Parathyroid adenoma (tissue), 2 donors: ENCODE results near the gene PTCH1.

Experiments used
- H2AFZ ChIP-seq: fragments of 300-600 bp; sonication (generic); one replicate; pipeline ENCODE4 v1.7.0; 2017; ENCODE audit warnings: antibody characterized with exemption, mild to moderate bottlenecking
- H3K27ac ChIP-seq: fragments of 300-600 bp; sonication (generic); one replicate; pipeline ENCODE4 v1.7.0; 2017
- H3K27me3 ChIP-seq: fragments of 300-600 bp; sonication (generic); one replicate; pipeline ENCODE4 v1.7.0; 2017; ENCODE audit warnings: low read length; ENCODE audit not compliant: control insufficient read depth, insufficient read depth
- H3K36me3 ChIP-seq: fragments of 300-600 bp; sonication (generic); one replicate; pipeline ENCODE4 v1.7.0; 2017; ENCODE audit warnings: low read length; ENCODE audit not compliant: control insufficient read depth, insufficient read depth
- H3K4me1 ChIP-seq: fragments of 300-600 bp; sonication (generic); one replicate; pipeline ENCODE4 v1.7.0; 2017; ENCODE audit warnings: control low read depth
- H3K4me2 ChIP-seq: fragments of 300-600 bp; sonication (generic); one replicate; pipeline ENCODE4 v1.7.0; 2017; ENCODE audit warnings: low read length
- H3K4me3 ChIP-seq: fragments of 300-600 bp; sonication (generic); one replicate; pipeline ENCODE4 v1.7.0; 2017; ENCODE audit warnings: low read depth, low read length
- H3K79me2 ChIP-seq: fragments of 300-600 bp; sonication (generic); one replicate; pipeline ENCODE4 v1.7.0; 2017; ENCODE audit warnings: control low read depth
- H3K9ac ChIP-seq: fragments of 300-600 bp; sonication (generic); one replicate; pipeline ENCODE4 v1.7.0; 2017; ENCODE audit warnings: mild to moderate bottlenecking
- H3K9me3 ChIP-seq: fragments of 300-600 bp; sonication (generic); one replicate; pipeline ENCODE4 v1.7.0; 2017; ENCODE audit warnings: low read length; ENCODE audit not compliant: control insufficient read depth
- CTCF ChIP-seq: fragments of 300-600 bp; sonication (generic); IDR thresholded peaks from one replicate; pipeline ENCODE4 v1.7.0; 2017; ENCODE audit warnings: antibody characterized with exemption, mild to moderate bottlenecking
- donor health status: primary hyperparathyroidism.

Gene PTCH1

GRCh38 chr9:95510709-95511615 lies 5.8 kb downstream of the PTCH1 start:
- Histone ChIP-seq H3K4me2 (peak overlapping the region; percentile 92), H2AFZ (peak overlapping the region; percentile 97), H3K79me2 (no peaks in the 10 kb centered on the region), H3K9ac (no peak overlapping the region), H3K27me3 (no peaks in the 10 kb centered on the region), H3K4me1 (no peaks in the 10 kb centered on the region), H3K27ac (peak overlapping the region; percentile 77), H3K4me3 (peak overlapping the region; percentile 74), H3K36me3 (no peaks in the 10 kb centered on the region), H3K9me3 (no peaks in the 10 kb centered on the region)
- TF ChIP-seq CTCF, result no peak

DNA sequence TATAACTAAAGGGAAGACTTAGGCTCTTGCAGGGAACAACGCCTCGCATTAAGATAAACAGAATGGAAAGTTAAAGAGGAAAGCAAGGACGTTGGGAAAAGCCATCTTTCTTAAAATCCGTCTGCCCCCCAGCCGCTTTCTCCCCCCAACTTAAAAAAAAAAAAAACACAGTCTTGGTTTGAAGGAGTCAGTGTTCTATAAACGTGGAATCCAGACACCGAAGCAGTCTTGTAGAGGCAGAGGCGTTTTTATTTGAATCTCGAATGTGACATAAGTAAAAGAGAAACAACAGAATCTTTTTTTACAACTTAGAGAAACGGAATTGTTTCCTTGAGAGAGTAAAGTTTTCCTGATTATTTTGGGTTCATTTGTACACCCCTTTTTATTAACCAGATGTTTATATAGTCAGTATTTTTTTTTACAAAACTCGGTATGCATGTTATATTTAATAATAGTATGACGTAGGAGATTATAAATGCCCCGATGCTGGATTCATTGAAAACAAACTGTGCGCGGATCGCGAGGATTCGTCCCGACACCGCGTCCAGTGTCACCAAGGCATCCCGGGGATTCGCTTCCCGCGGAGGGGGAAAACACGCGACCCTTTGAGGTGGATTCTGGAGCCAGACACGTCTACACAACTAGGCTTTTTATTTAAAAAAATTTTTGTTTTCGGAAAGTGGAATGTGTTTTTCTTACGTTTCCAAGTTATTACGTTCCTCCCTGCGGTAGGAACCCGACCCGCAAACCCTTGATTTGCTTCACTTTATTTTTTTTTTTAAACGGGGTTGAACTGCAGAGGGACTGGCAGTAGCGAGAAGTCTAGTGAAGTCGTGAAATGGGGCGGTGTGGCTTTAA lies 6.7 kb downstream of the PTCH1 start:
- Histone ChIP-seq H3K36me3 (no peaks in the 10 kb centered on the region), H3K27me3 (no peaks in the 10 kb centered on the region), H3K4me1 (no peaks in the 10 kb centered on the region), H2AFZ (peak overlapping the region; percentile 64), H3K27ac (peak overlapping the region; percentile 69), H3K4me2 (peak overlapping the region; percentile 92), H3K79me2 (no peaks in the 10 kb centered on the region), H3K4me3 (peak overlapping the region; percentile 74), H3K9me3 (no peaks in the 10 kb centered on the region), H3K9ac (no peak overlapping the region)
- TF ChIP-seq CTCF, result no peak

DNA sequence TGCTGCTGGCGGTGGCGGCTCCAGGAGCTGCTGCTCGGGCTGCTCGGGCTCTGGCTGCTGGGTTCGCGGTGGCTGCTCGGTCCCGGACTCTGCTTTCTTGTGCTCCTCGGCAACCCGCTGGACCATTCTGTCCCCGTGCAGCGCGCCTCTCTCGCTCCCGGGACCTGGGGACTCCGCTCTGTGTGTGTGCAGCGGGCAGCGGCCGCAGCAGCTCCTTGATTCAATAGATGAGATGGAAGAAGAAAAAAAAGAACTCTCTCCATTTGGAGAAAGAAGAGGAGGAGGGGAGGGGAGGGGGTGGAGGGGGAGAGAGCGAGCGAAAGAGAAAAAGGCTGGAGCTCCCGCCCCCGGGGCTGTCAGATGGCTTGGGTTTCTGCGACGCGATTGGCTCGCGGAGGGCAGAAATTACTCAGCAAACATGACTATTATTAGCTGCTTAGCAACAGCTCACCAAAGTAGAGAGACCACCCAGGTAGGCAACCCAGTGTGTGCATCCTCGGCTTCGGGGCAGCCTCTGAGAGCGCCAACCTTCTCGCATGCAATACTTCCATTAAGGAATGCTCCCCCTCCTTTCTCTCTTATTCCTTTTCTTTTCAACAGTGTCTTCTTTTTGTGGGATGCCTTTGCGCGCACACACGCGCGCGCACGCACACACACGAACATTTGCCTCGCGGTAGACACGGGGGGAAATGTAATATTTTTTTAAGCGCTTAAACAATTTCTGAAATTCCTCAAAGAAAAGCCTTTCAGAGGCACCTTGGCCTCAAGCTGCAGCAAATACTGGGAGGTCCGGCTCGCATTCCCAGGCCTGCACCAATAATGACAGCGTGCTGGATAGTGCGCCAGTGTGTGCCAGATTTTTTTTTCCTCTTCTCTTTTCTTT lies 7.6 kb downstream of the PTCH1 start:
- Histone ChIP-seq H3K9ac (no peak overlapping the region), H3K27ac (peak overlapping the region; percentile 69), H2AFZ (peak overlapping the region; percentile 64), H3K27me3 (no peaks in the 10 kb centered on the region), H3K36me3 (no peaks in the 10 kb centered on the region), H3K9me3 (no peaks in the 10 kb centered on the region), H3K4me3 (peak overlapping the region; percentile 74), H3K4me2 (peak overlapping the region; percentile 92), H3K4me1 (no peaks in the 10 kb centered on the region), H3K79me2 (no peaks in the 10 kb centered on the region)
- TF ChIP-seq CTCF, result no peak

- H3K27me3 ChIP-seq, result no peaks in the 10 kb centered on the region
- peak overlapping the region; percentile 78 for H2AFZ ChIP-seq
- H3K9ac ChIP-seq, result no peak overlapping the region
- no peaks in the 10 kb centered on the region for H3K79me2 ChIP-seq
- no peaks in the 10 kb centered on the region for H3K4me1 ChIP-seq
- peak overlapping the region; percentile 97 for H3K4me2 ChIP-seq
- no peak for TF ChIP-seq CTCF
- no peaks in the 10 kb centered on the region for H3K9me3 ChIP-seq
- H3K27ac ChIP-seq, result peak overlapping the region; percentile 87
- no peaks in the 10 kb centered on the region for H3K36me3 ChIP-seq
- H3K4me3 ChIP-seq, result peak overlapping the region; percentile 87
These were observed 8.4 kb downstream of the PTCH1 start for GRCh38 chr9:95508242-95508967.
